Mesenchymal stem cell (in vitro differentiated cells and primary cell): Measurements from ENCODE around the gene CLDN6.

ENCODE experiments used
- DNase-seq: peaks from one replicate; pipeline ENCODE4 v3.0.0-alpha.2; 2013
- H2AFZ ChIP-seq: one replicate; pipeline ENCODE4 v1.6.1; 2013; ENCODE audit warnings: low read depth, mild to moderate bottlenecking, control low read depth, inconsistent platforms, low read length, moderate library complexity
- H2AK5ac ChIP-seq: 2 replicates; pipeline ENCODE4 v1.6.1; 2013; ENCODE audit warnings: low read length, moderate library complexity, mild to moderate bottlenecking, inconsistent platforms; ENCODE audit not compliant: severe bottlenecking
- H2BK120ac ChIP-seq: one replicate; pipeline ENCODE4 v1.6.1; 2013; ENCODE audit warnings: low read depth, mild to moderate bottlenecking, inconsistent platforms, low read length, moderate library complexity
- H2BK12ac ChIP-seq, 2 experiments: one replicate each; pipeline ENCODE4 v1.6.1; 2013; ENCODE audit warnings: inconsistent platforms in 2 of 2, low read length in 2 of 2, mild to moderate bottlenecking in 2 of 2, moderate library complexity in 2 of 2, control low read depth in 1 of 2
- H2BK15ac ChIP-seq: one replicate; pipeline ENCODE4 v1.6.1; 2013; ENCODE audit warnings: mild to moderate bottlenecking, low read depth, inconsistent platforms; ENCODE audit not compliant: poor library complexity, severe bottlenecking
- H2BK5ac ChIP-seq: 2 replicates; pipeline ENCODE4 v1.6.1; 2013; ENCODE audit warnings: low read depth, mild to moderate bottlenecking, low read length, control low read depth, inconsistent platforms; ENCODE audit not compliant: poor library complexity, severe bottlenecking
- H3K14ac ChIP-seq, 2 experiments: one replicate each; pipeline ENCODE4 v1.6.1; 2013; ENCODE audit warnings: inconsistent platforms in 2 of 2, low read length in 2 of 2, control low read depth in 1 of 2, mild to moderate bottlenecking in 1 of 2, moderate library complexity in 1 of 2
- H3K18ac ChIP-seq, 2 experiments: one replicate each; pipeline ENCODE4 v1.6.1; 2013; ENCODE audit warnings: inconsistent platforms in 2 of 2, low read length in 2 of 2, control low read depth in 1 of 2, low read depth in 1 of 2, mild to moderate bottlenecking in 1 of 2
- H3K23ac ChIP-seq, 2 experiments: one replicate each; pipeline ENCODE4 v1.6.1; 2013; ENCODE audit warnings: inconsistent platforms in 2 of 2, low read length in 2 of 2, mild to moderate bottlenecking in 2 of 2, moderate library complexity in 2 of 2, control low read depth in 1 of 2
- H3K27ac ChIP-seq: 2 replicates; pipeline ENCODE4 v1.5.1; 2013; ENCODE audit warnings: mild to moderate bottlenecking, moderate library complexity, low read length, control low read depth, inconsistent platforms; ENCODE audit not compliant: poor library complexity, severe bottlenecking
- H3K27me3 ChIP-seq, 2 experiments: 2 replicates each; pipeline versions ENCODE4 v1.6.1 to v1.7.0; 2013; ENCODE audit warnings: low read length in 2 of 2, mild to moderate bottlenecking in 2 of 2, moderate library complexity in 2 of 2, control low read depth in 1 of 2, inconsistent platforms in 1 of 2; ENCODE audit not compliant: control insufficient read depth in 1 of 2, insufficient read depth in 1 of 2
- H3K36me3 ChIP-seq, 2 experiments: 2 replicates each; pipeline versions ENCODE4 v1.6.1 to v1.7.0; 2013; ENCODE audit warnings: low read length in 2 of 2, control low read depth in 1 of 2, inconsistent platforms in 1 of 2, low read depth in 1 of 2, mild to moderate bottlenecking in 1 of 2; ENCODE audit not compliant: insufficient read depth in 2 of 2, control insufficient read depth in 1 of 2
- H3K4ac ChIP-seq, 2 experiments: one replicate each; pipeline ENCODE4 v1.6.1; 2013; ENCODE audit warnings: inconsistent platforms in 2 of 2, low read length in 2 of 2, mild to moderate bottlenecking in 2 of 2, moderate library complexity in 2 of 2, control low read depth in 1 of 2, low read depth in 1 of 2
- H3K4me1 ChIP-seq: 2 replicates; pipeline ENCODE4 v1.6.1; 2013; ENCODE audit warnings: low read depth, low read length, control low read depth; ENCODE audit not compliant: control insufficient read depth, insufficient read depth
- H3K4me2 ChIP-seq: 2 replicates; pipeline ENCODE4 v1.6.1; 2013; ENCODE audit warnings: low read length, mild to moderate bottlenecking, inconsistent platforms; ENCODE audit not compliant: poor library complexity, severe bottlenecking
- H3K4me3 ChIP-seq, 2 experiments: 2 replicates each; pipeline versions ENCODE4 v1.5.1 to v1.7.0; 2013; ENCODE audit warnings: low read length in 2 of 2, mild to moderate bottlenecking in 2 of 2, control low read depth in 1 of 2, low read depth in 1 of 2; ENCODE audit not compliant: insufficient read depth in 1 of 2
- H3K79me1 ChIP-seq: replicated peaks from 2 replicates; pipeline ENCODE4 v1.6.1; 2013; ENCODE audit warnings: mild to moderate bottlenecking, control low read depth, low read length, inconsistent platforms; ENCODE audit not compliant: poor library complexity, severe bottlenecking
- H3K9ac ChIP-seq: 2 replicates; pipeline ENCODE4 v1.7.0; 2013; ENCODE audit warnings: mild to moderate bottlenecking, low read length, moderate library complexity
- H3K9me3 ChIP-seq: 2 replicates; pipeline ENCODE4 v1.7.0; 2013; ENCODE audit warnings: mild to moderate bottlenecking, low read length; ENCODE audit not compliant: control insufficient read depth
- H4K8ac ChIP-seq: one replicate; pipeline ENCODE4 v1.6.1; 2013; ENCODE audit warnings: inconsistent platforms, mild to moderate bottlenecking, low read length, moderate library complexity
- H4K91ac ChIP-seq: one replicate; pipeline ENCODE4 v1.6.1; 2013; ENCODE audit warnings: mild to moderate bottlenecking, low read length, inconsistent platforms
- WGBS: methylation state at CpG from one replicate; pipeline ENCODE4 v1.1.7; 2013; ENCODE audit warnings: mixed read lengths; 5-methylcytosine and 5-hydroxymethylcytosine counted together

Gene CLDN6

DNA sequence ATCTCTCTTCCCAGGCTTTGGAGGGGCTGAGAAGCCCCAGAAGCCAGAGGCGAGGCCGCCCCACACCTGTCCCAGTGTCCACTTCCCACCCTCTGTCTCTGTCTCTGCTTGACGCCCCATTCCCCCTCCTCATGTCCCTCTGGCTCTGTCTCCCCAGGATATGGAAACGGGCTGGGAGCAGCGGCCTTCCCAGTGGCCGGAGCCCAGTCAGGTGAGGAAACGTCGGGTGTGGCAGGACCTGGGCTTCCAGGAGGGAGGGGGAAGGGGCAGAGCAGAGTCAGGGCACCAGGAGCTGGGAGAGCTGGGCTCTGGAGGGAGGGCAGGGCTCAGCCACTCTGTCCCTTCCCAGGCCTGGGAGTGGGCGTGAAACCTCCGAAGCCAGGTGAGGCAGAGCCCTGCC lies 27.1 kb downstream of the CLDN6 start:
- no peak for DNase-seq
- Histone ChIP-seq H3K14ac (no peak overlapping the region), H2BK15ac (no peak overlapping the region), H3K9me3 (no peaks in the 10 kb centered on the region), H3K4me2 (no peak overlapping the region), H2BK120ac (no peak overlapping the region), H4K8ac (no peak overlapping the region), H3K27ac (no peak overlapping the region), H2AFZ (no peak overlapping the region), H2AK5ac (no peak overlapping the region), H3K18ac (no peak overlapping the region), H3K23ac (no peak overlapping the region), H3K4me3 (no peak overlapping the region), H3K27me3 (peaks cover 34 to 71% of the 10 kb centered on the region in 2 experiments), H3K9ac (no peak overlapping the region), H2BK12ac (no peak overlapping the region), H3K4me1 (peaks cover 5% of the 10 kb centered on the region), H3K36me3 (no peaks in the 10 kb centered on the region), H3K79me1 (no peaks in the 10 kb centered on the region), H4K91ac (no peak overlapping the region), H3K4ac (no peak overlapping the region), H2BK5ac (no peak overlapping the region)
- 82% methylated on average over 9 of the region's 10 CpGs for WGBS

DNA sequence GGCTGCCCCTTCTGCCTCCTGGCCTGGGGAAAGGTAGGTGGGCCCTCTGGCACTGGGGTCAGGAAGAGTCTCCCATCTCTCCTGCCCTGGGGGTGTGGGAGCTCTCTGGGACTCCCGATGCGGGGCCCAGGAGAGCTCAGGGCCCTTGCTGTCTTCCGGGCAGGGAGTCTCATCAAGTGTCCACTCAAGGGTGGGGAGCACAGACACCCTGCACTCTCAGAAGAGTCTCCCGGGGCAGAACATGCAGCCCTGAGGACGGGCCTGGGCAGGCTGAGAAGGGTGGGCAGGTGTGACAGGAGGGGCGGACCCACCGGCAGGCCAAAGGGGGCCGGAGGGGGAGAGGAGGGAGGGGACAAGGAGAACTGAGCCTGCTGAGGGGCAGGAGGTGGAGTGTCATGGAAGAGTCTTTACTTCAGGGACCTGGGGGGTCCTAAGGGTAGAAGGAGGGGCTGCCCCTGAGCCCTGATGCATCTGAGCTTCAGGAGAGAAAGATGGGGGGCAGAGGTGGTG lies 29.3 kb downstream of the CLDN6 start:
- Histone ChIP-seq H2BK15ac (peak overlapping the region; percentile 12), H3K18ac (no peak overlapping the region), H3K4ac (no peak overlapping the region), H4K8ac (no peak overlapping the region), H3K27me3 (peaks cover 34 to 67% of the 10 kb centered on the region in 2 experiments), H3K79me1 (no peaks in the 10 kb centered on the region), H3K9me3 (no peaks in the 10 kb centered on the region), H3K9ac (no peak overlapping the region), H3K36me3 (no peaks in the 10 kb centered on the region), H3K4me2 (no peak overlapping the region), H2BK120ac (no peak overlapping the region), H3K27ac (no peak overlapping the region), H4K91ac (no peak overlapping the region), H2AK5ac (no peak overlapping the region), H2AFZ (no peak overlapping the region), H2BK5ac (no peak overlapping the region), H3K4me3 (no peak overlapping the region), H3K14ac (no peak overlapping the region), H3K23ac (no peak overlapping the region), H2BK12ac (no peak overlapping the region), H3K4me1 (peaks cover 10% of the 10 kb centered on the region)
- DNase-seq, result no peak
- 50% methylated on average over 8 of the region's 8 CpGs for WGBS

DNA sequence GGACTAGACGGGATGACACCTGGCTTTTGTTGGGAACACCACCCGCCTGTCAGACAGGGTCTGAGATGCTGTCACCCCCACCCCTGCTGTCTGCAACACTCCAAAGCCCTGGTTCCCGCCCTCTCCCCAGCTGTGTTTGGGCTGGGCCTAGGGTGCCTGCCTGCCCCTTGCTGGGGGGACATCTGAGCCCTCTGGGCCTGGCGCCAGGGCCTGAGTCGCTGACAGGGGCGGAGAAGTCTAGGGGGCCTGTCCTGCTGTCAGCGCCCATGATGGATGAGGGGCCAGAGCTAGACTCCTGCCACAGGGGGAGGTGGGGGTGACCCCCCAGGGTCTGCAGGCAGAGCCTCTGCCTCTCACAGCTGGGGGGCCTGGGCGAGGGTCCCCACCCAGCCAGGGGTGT lies 30.1 kb downstream of the CLDN6 start:
- Histone ChIP-seq H3K4me2 (no peak overlapping the region), H2AK5ac (no peak overlapping the region), H3K14ac (no peak overlapping the region), H2BK120ac (no peak overlapping the region), H3K4me1 (peaks cover 11% of the 10 kb centered on the region), H4K91ac (no peak overlapping the region), H4K8ac (no peak overlapping the region), H3K9me3 (no peaks in the 10 kb centered on the region), H3K27me3 (peaks cover 34 to 65% of the 10 kb centered on the region in 2 experiments), H3K4ac (no peak overlapping the region), H3K36me3 (no peaks in the 10 kb centered on the region), H3K4me3 (no peak overlapping the region), H3K23ac (no peak overlapping the region), H3K18ac (no peak overlapping the region), H2BK15ac (no peak overlapping the region), H3K27ac (no peak overlapping the region), H2BK5ac (no peak overlapping the region), H3K79me1 (no peaks in the 10 kb centered on the region), H3K9ac (no peak overlapping the region), H2BK12ac (no peak overlapping the region), H2AFZ (no peak overlapping the region)
- WGBS, result 58% methylated on average over 8 of the region's 8 CpGs
- DNase-seq, result no peak

DNA sequence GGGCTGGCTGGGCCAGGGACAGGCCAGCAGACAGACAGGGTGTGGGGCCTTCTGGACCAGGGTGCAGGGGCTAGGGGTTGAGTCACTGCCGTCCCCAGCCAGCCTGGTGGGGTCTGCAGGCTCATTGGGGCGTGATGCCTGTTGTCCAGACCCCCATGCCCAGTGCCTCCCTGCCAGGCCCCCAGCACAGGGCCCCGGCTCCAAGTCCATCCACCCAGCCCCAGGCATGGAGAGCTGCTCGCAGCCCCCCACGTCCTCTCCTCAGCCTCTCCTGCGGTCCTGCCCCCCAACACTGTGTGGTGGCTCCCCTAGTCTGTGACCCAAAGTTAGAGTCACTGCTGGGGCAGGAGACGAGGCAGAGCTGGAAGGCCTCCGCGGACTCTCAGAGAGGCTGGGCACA lies 30.7 kb downstream of the CLDN6 start:
- 88% methylated on average over 8 of the region's 9 CpGs for WGBS
- H3K79me1 ChIP-seq, result no peaks in the 10 kb centered on the region

More for the DNA sequence above, 30.7 kb downstream of the CLDN6 start:
- no peak overlapping the region for H4K8ac ChIP-seq
- no peaks in the 10 kb centered on the region for H3K9me3 ChIP-seq
- H3K4me1 ChIP-seq, result peaks cover 11% of the 10 kb centered on the region
- no peak overlapping the region for H2BK5ac ChIP-seq
- no peak overlapping the region for H3K4me2 ChIP-seq
- no peak overlapping the region for H3K14ac ChIP-seq
- H3K27ac ChIP-seq, result no peak overlapping the region
- H3K36me3 ChIP-seq, result no peaks in the 10 kb centered on the region
- H3K18ac ChIP-seq, result no peak overlapping the region
- no peak overlapping the region for H2BK12ac ChIP-seq
- H2BK120ac ChIP-seq, result no peak overlapping the region
- no peak overlapping the region for H4K91ac ChIP-seq
- H2BK15ac ChIP-seq, result no peak overlapping the region
- no peak for DNase-seq
- H3K23ac ChIP-seq, result no peak overlapping the region
- H3K4ac ChIP-seq, result no peak overlapping the region
- H2AK5ac ChIP-seq, result no peak overlapping the region
- peaks cover 34 to 60% of the 10 kb centered on the region in 2 experiments for H3K27me3 ChIP-seq
- no peak overlapping the region for H3K9ac ChIP-seq
- no peak overlapping the region for H3K4me3 ChIP-seq
- H2AFZ ChIP-seq, result no peak overlapping the region
